ENCODE results near the gene SHQ1.
"Not testable (repeated sequence)": the region's sequence is repeated elsewhere in the genome, so short reads cannot be mapped to it uniquely, and the experiment has no call there.

The SHQ1 gene

DNA sequence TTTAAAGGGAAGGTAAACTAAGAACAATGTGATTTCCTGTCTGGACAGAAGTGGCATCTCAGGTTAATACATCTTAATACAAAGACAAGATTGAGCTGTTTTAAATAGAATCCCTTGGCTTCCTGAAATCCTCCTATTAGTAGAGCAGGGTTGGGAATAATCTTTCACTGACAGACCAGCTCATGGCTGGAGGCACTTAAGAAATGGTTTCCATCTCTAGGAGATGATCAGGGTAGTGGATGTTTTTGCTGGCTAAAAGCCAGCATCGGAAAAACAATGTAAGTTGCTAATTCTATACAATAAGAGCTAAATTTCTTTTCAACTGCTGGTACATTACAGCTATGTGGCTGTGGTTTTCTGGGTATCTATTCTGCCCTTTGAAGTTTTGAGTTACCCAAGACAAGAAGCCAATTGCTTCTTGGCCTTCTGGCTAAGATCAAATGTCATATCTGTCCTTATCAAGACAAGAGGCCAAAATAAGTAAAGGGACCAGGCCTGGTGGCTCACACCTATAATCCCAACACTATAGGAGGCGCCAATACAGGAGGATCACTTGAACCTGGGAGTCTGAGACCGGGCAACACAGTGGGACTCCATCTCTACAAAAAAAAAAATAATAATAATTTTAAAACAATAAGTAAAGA is 49.6 kb downstream of the SHQ1 start:
- no peak for DNase-seq

- DNase-seq, result peak; percentile 73
Measured at GRCh38 chr3:72797773-72798543, 50.3 kb downstream of the SHQ1 start.

- DNase-seq, result no peak
Measured at GRCh38 chr3:72794079-72794478, 54.2 kb downstream of the SHQ1 start.

GRCh38 chr3:72791161-72791560 is 57.1 kb downstream of the SHQ1 start:
- no peak for DNase-seq

- no peak for DNase-seq
Measured at GRCh38 chr3:72789786-72790185, 58.5 kb downstream of the SHQ1 start.

DNA sequence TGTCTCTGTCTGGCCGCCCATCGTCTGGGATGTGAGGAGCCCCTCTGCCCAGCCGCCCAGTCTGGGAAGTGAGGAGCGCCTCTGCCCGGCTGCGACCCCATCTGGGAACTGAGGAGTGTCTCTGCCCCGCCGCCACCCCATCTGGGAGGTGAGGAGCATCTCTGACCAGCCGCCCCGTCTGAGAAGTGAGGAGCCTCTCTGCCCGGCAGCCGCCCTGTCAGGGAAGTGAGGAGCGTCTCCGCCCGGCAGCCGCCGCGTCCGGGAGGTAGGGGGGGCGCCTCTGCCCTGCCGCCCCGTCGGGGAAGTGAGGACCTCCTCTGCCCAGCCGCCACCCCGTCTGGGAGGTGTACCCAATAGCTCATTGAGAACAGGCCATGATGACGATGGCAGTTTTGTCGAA is 60.0 kb downstream of the SHQ1 start:
- not testable (repeated sequence) for DNase-seq

- DNase-seq, result no peak
Measured at GRCh38 chr3:72786668-72787067, 61.6 kb downstream of the SHQ1 start.

GRCh38 chr3:72784226-72784625 is 64.0 kb downstream of the SHQ1 start:
- DNase-seq, result no peak

DNA sequence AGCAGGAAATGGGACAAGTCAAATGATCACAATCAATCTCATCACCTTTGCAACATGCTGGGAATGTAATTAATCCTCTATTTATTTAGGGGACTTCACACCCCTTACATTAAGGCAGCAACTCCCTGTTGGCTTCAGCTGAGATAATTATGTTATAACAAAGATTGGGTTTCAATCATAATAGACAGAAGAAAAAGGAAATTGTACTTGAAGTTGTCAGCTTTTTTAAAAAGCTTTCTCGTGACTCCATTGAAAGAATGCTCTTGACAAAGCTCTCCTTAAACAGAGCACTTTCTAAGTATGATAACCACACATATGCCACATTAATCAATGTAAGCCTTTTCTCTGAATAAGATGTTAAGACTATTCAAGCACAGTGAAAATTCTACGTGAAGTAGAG is 65.7 kb downstream of the SHQ1 start:
- peak; percentile 69 for DNase-seq

GRCh38 chr3:72769758-72770540 is 78.3 kb downstream of the SHQ1 start:
- DNase-seq, result no peak

DNA sequence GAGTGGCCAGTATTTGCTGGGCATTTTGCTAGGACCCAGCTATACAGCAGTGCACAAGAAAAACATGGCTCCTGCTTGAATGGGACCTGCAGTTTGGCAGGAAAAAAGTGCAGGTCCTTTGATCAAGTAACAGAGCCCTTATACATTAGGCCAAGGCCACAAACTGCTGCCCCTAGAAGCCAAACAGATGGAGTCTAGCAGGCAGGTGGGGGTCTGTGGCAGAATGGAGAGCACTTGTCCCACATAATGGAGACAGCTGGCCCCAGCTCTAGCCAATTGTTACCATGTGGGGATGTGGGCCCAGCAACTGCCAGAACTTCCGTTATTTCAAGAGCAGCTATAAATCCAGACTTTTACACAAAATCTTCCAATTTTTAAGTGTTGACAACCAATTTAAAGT is 79.3 kb downstream of the SHQ1 start:
- no peak for DNase-seq

- DNase-seq, result no peak
Measured at GRCh38 chr3:72768481-72768880, 79.8 kb downstream of the SHQ1 start.

DNA sequence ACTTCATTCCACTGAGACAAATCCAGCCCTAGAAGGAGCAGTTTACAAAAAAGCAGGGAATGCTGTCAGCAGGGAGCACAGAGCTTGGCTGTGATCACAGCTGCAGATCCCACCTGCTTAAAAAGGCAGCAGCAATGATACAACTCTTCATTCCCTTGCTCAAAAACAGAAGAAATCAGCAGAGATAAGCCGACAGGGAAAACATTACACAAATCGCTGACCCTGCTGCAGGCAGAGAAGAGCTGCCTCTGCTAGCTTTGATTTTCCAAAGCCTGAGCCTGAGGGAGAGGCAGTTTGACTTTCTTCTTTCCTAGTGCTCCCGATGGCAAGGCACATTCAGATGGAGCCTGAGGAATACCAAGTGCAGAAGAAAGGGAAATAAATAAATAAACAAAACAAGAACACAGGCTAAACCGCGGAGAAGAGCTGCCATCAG is 80.2 kb downstream of the SHQ1 start:
- no peak for DNase-seq

- no peak for DNase-seq
Measured at GRCh38 chr3:72766866-72767265, 81.4 kb downstream of the SHQ1 start.

DNA sequence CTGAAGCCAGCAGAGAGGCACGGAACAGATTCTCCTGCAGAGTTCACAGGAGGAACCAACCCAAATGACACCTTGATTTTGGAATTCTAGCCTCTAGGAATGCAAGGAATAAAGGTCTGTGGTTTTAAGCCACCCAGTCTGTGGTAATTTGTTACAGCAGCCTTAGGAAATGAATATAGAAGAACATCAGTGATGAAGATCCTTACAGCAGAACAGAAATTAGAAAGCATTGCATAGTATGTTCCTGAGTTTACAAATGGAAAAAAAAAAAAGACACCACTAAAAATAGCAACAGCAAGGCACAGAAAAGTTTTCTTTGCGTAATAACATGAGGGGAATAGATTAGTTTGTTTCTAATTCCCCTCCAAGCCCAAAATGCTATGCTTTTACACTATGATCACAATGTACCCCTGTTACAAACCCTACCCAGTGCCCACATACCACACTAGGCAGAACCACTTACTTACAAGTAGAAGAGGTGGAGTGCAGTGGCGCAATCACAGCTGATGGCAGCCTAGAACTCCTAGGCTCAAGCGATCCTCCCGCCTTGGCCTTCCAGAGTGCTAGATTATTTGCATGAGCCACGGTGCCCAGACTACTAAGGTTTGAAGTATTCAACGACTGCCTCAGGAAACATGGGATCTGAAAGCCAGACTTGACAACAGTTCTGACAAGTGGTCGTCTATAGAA is 84.3 kb downstream of the SHQ1 start:
- no peak for DNase-seq

- DNase-seq, result no peak
Measured at GRCh38 chr3:72761410-72761809, 86.8 kb downstream of the SHQ1 start.

- DNase-seq, result no peak
Measured at GRCh38 chr3:72760225-72760624, 88.0 kb downstream of the SHQ1 start.

GRCh38 chr3:72756900-72757299 is 91.3 kb downstream of the SHQ1 start:
- no peak for DNase-seq

DNA sequence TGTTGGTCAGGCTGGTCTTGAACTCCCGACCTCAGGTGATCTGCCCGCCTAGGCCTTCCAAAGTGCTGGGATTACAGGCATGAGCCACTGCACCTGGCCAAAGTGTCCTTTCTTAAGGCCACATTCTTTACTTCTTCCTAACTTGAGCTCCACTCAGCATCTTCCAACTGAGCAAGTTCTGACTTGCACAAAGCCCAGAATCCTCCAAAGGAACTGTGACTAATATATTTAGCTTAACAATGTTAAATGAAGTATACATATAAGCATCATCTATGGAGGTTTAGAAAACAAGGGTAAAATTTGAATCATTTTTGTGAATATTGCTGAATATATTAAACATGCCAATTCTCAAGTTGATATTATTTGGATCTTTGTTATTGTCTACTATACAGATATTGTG is 93.7 kb downstream of the SHQ1 start:
- DNase-seq, result no peak

DNA sequence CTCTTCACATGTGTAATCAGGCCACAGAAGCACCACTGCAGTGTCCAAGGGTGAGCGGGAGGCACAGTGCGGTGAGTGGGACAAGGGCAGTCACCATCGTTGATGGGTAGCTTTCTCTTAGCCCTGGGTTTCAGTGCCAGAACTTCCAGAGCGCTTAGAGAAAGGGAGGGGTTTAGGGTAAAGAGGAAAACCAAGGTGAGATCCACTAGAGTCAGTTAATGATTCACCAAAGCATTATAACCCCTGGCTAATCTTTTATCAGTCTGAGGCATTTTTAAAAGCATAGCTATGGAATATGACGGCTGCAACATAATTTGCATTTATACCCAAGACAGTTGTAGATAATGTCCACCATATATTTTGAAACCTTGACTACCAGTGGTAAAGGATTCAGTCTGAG is 94.8 kb downstream of the SHQ1 start:
- DNase-seq, result no peak

DNA sequence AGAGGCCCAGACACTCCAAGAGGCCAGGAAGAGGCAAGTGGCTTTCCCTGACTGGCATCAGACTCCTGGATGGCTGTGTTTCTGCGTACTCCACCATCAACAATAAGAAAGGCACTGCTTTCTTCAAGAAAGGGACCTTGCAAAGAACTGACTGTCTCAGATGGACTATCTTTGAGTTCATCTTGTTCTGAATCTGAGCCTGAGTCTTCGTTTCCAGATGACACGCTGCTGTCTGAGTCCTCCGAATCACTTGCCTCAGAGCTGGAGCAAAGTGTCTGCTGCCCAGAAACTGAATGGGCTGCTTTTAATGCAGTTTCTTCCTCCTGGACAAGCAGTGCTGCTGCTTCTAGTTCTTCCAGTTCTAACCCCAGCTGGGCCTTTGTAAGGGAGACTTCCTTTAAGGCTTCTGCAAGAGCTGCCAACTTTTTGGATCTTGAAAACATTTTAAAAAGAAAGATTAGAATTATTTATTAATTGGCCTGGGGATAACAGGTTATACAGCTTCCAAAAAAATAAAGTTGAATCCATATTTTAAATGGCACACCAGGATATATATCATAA is 97.8 kb downstream of the SHQ1 start:
- DNase-seq, result no peak

DNA sequence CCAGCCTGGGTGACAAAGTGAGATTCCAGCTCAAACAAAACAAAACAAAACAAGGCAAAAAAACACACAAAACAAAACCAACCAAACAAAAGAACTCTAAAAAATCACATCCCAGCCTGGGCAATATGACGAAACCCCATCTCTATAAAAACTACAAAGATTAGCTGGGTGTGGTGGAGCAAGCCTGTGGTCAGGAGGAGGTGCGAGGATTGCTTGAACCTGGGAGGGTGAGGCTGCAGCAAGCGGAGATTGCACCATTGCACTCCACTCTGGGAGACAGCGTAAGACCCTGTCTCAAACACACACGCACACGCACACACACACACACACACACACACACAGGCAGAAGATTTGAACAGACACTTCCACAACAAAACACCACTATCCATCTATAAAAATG is 99.6 kb downstream of the SHQ1 start:
- no peak for DNase-seq

Measured in NCI-H2081 treated with DMSO at 0.1 percent for 48 hours (cell line).